CD4-positive, alpha-beta memory T cell (primary cell): ENCODE results near the gene ALDH1B1. TPM values are rescaled to one million over a fixed set of nuclear protein-coding genes. Genes with fewer than 3 reads are reported as not detected.

Experiments used
- CTCF ChIA-PET: fragments of 350-600 bp; sonication (Branson Sonifier 250); formaldehyde crosslinking; loops from one replicate; lab custom pipeline; 2021; ENCODE audit warnings: inconsistent platforms; ENCODE audit not compliant: partially characterized antibody; lab: Charles Lee
- POLR2A ChIA-PET: fragments of 350-600 bp; sonication (Branson Sonifier 250); formaldehyde crosslinking; loops from one replicate; lab custom pipeline; 2021; ENCODE audit not compliant: partially characterized antibody; lab: Charles Lee
- DNase-seq, 5 donors: peaks; one replicate each; pipeline versions ENCODE4 v3.0.0 to v3.0.0-alpha.2; 2020 to 2022; ENCODE audit warnings: mixed read lengths in 1 of 5
- H3K27ac ChIP-seq: one replicate; pipeline ENCODE4 v1.7.0; 2013; ENCODE audit warnings: low read depth, low read length
- H3K27me3 ChIP-seq: 2 replicates; pipeline ENCODE4 v1.7.0; 2013; ENCODE audit warnings: mild to moderate bottlenecking, low read length, moderate library complexity; ENCODE audit not compliant: insufficient read depth
- H3K36me3 ChIP-seq: 2 replicates; pipeline ENCODE4 v1.7.0; 2013; ENCODE audit warnings: mild to moderate bottlenecking, low read length, moderate library complexity; ENCODE audit not compliant: insufficient read depth
- H3K4me1 ChIP-seq: 2 replicates; pipeline ENCODE4 v1.7.0; 2013; ENCODE audit warnings: mild to moderate bottlenecking, low read length, moderate library complexity; ENCODE audit not compliant: insufficient read depth
- H3K4me3 ChIP-seq, 2 donors: one replicate each; pipeline ENCODE4 v1.7.0; 2013; ENCODE audit warnings: low read length in 2 of 2, mild to moderate bottlenecking in 1 of 2
- H3K9me3 ChIP-seq, 2 donors: one replicate each; pipeline ENCODE4 v1.7.0; 2013; ENCODE audit warnings: low read length in 2 of 2, control low read depth in 1 of 2; ENCODE audit not compliant: control insufficient read depth in 1 of 2
- H3K27ac Mint-ChIP-seq, 7 donors: one replicate each; pipeline ENCODE4 v1.8.0; 2020 to 2021; ENCODE audit warnings: mixed read lengths in 7 of 7, mild to moderate bottlenecking in 6 of 7, inconsistent platforms in 3 of 7, moderate library complexity in 3 of 7
- H3K27me3 Mint-ChIP-seq, 2 donors: one replicate each; pipeline ENCODE4 v1.8.0; 2020 to 2021; ENCODE audit warnings: mixed read lengths in 2 of 2
- H3K36me3 Mint-ChIP-seq, 2 donors: one replicate each; pipeline ENCODE4 v1.8.0; 2020 to 2021; ENCODE audit warnings: mixed read lengths in 2 of 2, inconsistent platforms in 1 of 2, mild to moderate bottlenecking in 1 of 2
- H3K4me1 Mint-ChIP-seq, 4 donors: one replicate each; pipeline ENCODE4 v1.8.0; 2020 to 2021; ENCODE audit warnings: mixed read lengths in 4 of 4, mild to moderate bottlenecking in 1 of 4
- H3K4me3 Mint-ChIP-seq, 8 donors: one replicate each; pipeline ENCODE4 v1.8.0; 2020 to 2021; ENCODE audit warnings: mixed read lengths in 8 of 8, mild to moderate bottlenecking in 7 of 8, moderate library complexity in 6 of 8, inconsistent platforms in 3 of 8
- H3K9me3 Mint-ChIP-seq, 8 donors: one replicate each; pipeline ENCODE4 v1.8.0; 2020 to 2021; ENCODE audit warnings: mixed read lengths in 8 of 8, mild to moderate bottlenecking in 5 of 8, inconsistent platforms in 3 of 8, moderate library complexity in 1 of 8
- intact Hi-C: fragments of 100-400 bp; cut with micrococcal nuclease; formaldehyde crosslinking; loops from one replicate; pipeline ENCODE4 v1.15.1; 2023
- polyA plus RNA-seq, 2 donors: library from polyadenylated mRNA; unstranded; fragments of 300-500 nt; fragmentation: Illumina TruSeq; gene quantifications; one replicate each; pipeline ENCODE4 v1.2.3, GENCODE V29; 2021
- total RNA-seq, 2 experiments: library from RNA; stranded (reverse); gene quantifications; one replicate each; pipeline ENCODE4 v1.2.3, GENCODE V29; 2021

Gene ALDH1B1
- total and polyA plus RNA-seq, 4 experiments from 2014 or later: 3.6 to 10.5 (median 7.3) TPM

- Mint-ChIP-seq H3K4me1 (peaks cover 0 to 2% (median 0%) of the 10 kb centered on the region in 4 donors), H3K27ac (no peak overlapping the region), H3K27me3 (peaks cover 6 to 15% of the 10 kb centered on the region in 2 donors), H3K9me3 (peaks cover 2 to 26% (median 21%) of the 10 kb centered on the region in 8 donors), H3K4me3 (no peak overlapping the region), H3K36me3 (peaks cover 4% of the 10 kb centered on the region in 2 donors)
- no peak overlapping the region for H3K27ac ChIP-seq
- no peaks in the 10 kb centered on the region for H3K27me3 ChIP-seq
- POLR2A ChIA-PET: no interaction called here
- no peak overlapping the region for H3K4me3 ChIP-seq
- H3K36me3 ChIP-seq: no peaks in the 10 kb centered on the region
- H3K9me3 ChIP-seq: peaks cover 0 to 7% of the 10 kb centered on the region in 2 donors
- no peak for DNase-seq
- intact Hi-C loops: no loop called here
- CTCF ChIA-PET: interaction anchor here (1.2 kb wide), 1 partner anchor 31 kb away, joined by 3 read pairs; no protein-coding TSS in a partner anchor
- no peaks in the 10 kb centered on the region for H3K4me1 ChIP-seq
Observed at GRCh38 chr9:38447703-38448102, 55.2 kb downstream of the ALDH1B1 start.

Other genes with a start within 250 kb of the ALDH1B1 start
- not detected for gene IGFBPL1, start 31.8 kb downstream of the ALDH1B1 start, total RNA-seq
- not detected for gene IGFBPL1, start 31.8 kb downstream of the ALDH1B1 start, polyA plus RNA-seq
- 10 to 100 TPM in 1 of 2 experiments, 1 to 10 TPM in 1; 9.7 to 14.3 TPM for gene ANKRD18A, start 227.9 kb downstream of the ALDH1B1 start, total RNA-seq
- gene ANKRD18A, start 227.9 kb downstream of the ALDH1B1 start, polyA plus RNA-seq: 1 to 10 TPM in 1 of 2 donors, under 1 TPM in 1; 0.15 to 2.2 TPM